T-helper 17 cell (primary cell): ENCODE measurements around the gene SIX4. TPM values are rescaled to one million over a fixed set of nuclear protein-coding genes. Genes with fewer than 3 reads are reported as not detected.
"Not testable (repeated sequence)": the region's sequence is repeated elsewhere in the genome, so short reads cannot be mapped to it uniquely, and the experiment has no call there.

Experiments
- ATAC-seq: fragments of 150-1000 bp; cut with Tn5 transposase; 2 replicates; pipeline ENCODE4 v1.10.0; 2021; ENCODE audit warnings: mild to moderate bottlenecking, moderate library complexity
- DNase-seq, 3 donors: peaks; one replicate each; pipeline versions ENCODE4 v3.0.0 to v3.0.0-alpha.2; 2020 to 2021
- H3K9me3 ChIP-seq: one replicate; pipeline ENCODE4 v1.7.0; 2013; ENCODE audit warnings: low read length, mild to moderate bottlenecking; ENCODE audit not compliant: control insufficient read depth, poor library complexity, severe bottlenecking
- H3K27ac Mint-ChIP-seq: one replicate; pipeline ENCODE4 v1.8.0; 2022; ENCODE audit warnings: mild to moderate bottlenecking, moderate library complexity, mixed read lengths
- H3K27me3 Mint-ChIP-seq: one replicate; pipeline ENCODE4 v1.8.0; 2022; ENCODE audit warnings: mixed read lengths
- H3K36me3 Mint-ChIP-seq: one replicate; pipeline ENCODE4 v1.8.0; 2022; ENCODE audit warnings: low read depth, mixed read lengths
- H3K4me1 Mint-ChIP-seq: one replicate; pipeline ENCODE4 v1.8.0; 2022; ENCODE audit warnings: mild to moderate bottlenecking, mixed read lengths
- H3K4me3 Mint-ChIP-seq: one replicate; pipeline ENCODE4 v1.8.0; 2022; ENCODE audit warnings: mild to moderate bottlenecking, moderate library complexity, mixed read lengths
- total RNA-seq, 4 donors: library from RNA in 2 of 4; stranded (reverse) in 2 of 4; gene quantifications; one replicate each; pipeline ENCODE4 v1.2.3 and lab custom pipeline; 2022 to 2026

Gene SIX4
- total RNA-seq, 2 donors from 2014 or later = not detected

GRCh38 chr14:60735416-60735815, 11.3 kb upstream of the SIX4 start:
- ATAC-seq = no peak
- H3K27me3 Mint-ChIP-seq = peaks cover 18% of the 10 kb centered on the region
- H3K36me3 Mint-ChIP-seq = peaks cover 3% of the 10 kb centered on the region
- peak overlapping the region; percentile 99 for H3K27ac Mint-ChIP-seq
- H3K4me3 Mint-ChIP-seq = peak overlapping the region; percentile 100
- H3K9me3 ChIP-seq = no peaks in the 10 kb centered on the region
- DNase-seq = no peak
- H3K4me1 Mint-ChIP-seq = peaks cover 19% of the 10 kb centered on the region

DNA sequence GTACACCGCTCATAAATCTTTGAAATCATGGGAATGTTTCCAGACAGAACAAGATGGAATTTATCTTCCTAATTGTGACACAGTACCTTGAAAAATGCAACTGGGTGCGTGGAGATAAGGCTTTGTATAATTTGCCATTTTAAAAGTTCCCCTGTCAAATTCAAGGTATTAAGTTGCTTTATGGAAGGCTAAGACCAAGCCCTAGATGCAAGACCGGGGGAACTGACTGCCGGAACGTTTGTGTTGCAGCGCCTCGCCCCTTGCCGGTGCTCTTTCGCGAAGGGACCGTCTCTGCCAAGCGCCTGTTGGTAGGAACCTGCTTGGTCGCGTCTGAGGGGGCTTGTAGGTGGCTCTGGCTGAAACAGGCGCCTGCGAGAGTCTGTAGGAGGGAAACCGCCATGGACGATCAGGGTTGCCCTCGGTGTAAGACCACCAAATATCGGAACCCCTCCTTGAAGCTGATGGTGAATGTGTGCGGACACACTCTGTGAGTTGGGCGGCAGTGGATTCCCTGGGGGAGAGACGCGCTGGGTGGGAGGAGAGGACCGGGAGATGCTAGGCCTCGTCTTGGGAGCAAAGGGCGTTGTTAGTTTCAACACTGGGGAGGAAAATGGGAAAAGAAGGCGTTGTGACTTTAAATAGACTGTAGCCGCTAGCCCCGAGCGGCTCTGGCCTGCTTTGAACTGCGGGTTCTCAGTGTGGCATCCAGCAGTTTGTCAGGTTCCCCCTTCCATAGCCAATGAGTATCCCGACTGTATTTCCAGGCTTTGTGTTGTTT, 10.5 kb upstream of the SIX4 start, which contains the start of gene MNAT1:
MNAT1 (plus strand) TSS at position 297 of the 778 bp plus-strand sequence; CDS start at position 399, 102 bp downstream.
- peak; percentile 41 to 63 (median 43) for DNase-seq
- Mint-ChIP-seq H3K4me3 (peak within 1 kb of the TSS; percentile 100), H3K27ac (peak within 1 kb of the TSS; percentile 99), H3K4me1 (peaks cover 16% of the 10 kb centered on the region), H3K36me3 (peaks cover 3% of the 10 kb centered on the region), H3K27me3 (peaks cover 21% of the 10 kb centered on the region)
- H3K9me3 ChIP-seq = no peaks in the 10 kb centered on the region
- peak; percentile 97 for ATAC-seq

DNA sequence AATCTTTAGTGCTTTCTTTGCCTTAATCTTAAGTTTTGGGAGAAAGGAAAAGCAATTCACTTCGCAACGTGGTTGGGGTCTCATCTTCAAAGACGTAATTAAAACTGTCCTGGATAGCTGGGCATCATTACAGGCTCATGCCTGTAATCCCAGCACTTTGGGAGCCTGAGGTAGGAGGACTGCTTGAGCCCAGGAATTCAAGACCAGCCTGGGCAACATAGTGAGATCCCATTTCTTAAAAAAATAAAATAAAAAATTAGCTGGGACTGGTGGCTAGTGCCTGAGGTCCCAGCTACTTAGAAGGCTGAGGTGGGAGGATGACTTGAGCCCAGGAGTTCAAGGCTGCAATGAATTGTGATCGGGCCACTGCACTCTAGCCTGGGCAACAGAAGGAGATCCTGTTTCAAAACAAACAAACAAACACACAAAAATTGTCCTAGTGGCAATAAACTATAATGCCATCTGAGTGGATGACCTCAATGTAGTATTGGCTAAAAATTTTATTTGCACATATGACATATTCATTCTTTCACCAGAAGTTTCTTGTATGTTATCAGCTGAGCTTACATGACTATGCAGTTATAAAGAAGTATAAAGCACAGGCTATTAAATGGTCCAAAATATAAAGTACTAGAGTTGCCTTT, 8.8 kb upstream of the SIX4 start:
- no peak for ATAC-seq
- H3K9me3 ChIP-seq = no peaks in the 10 kb centered on the region
- no peak for DNase-seq
- peaks cover 38% of the 10 kb centered on the region for H3K27me3 Mint-ChIP-seq
- no peak overlapping the region for H3K27ac Mint-ChIP-seq
- peaks cover 8% of the 10 kb centered on the region for H3K36me3 Mint-ChIP-seq
- no peak overlapping the region for H3K4me3 Mint-ChIP-seq
- peaks cover 12% of the 10 kb centered on the region for H3K4me1 Mint-ChIP-seq

DNA sequence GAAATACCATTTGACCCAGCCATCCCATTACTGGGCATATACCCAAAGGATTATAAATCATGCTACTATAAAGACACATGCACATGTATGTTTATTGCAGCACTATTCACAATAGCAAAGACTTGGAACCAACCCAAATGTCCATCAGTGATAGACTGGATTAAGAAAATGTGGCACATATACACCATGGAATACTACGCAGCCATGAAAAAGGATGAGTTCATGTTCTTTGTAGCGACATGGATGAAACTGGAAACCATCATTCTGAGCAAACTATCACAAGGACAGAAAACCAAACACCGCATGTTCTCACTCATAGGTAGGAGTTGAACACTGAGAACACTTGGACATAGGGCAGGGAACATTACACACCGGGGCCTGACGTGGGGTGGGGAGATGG, 7.1 kb upstream of the SIX4 start:
- not testable (repeated sequence) for DNase-seq, H3K9me3 ChIP-seq, ATAC-seq, H3K36me3 Mint-ChIP-seq, H3K27ac Mint-ChIP-seq, H3K4me3 Mint-ChIP-seq
- Mint-ChIP-seq H3K4me1 (peaks cover 12% of the 10 kb centered on the region), H3K27me3 (peaks cover 51% of the 10 kb centered on the region)

- peaks cover 72% of the 10 kb centered on the region for H3K27me3 Mint-ChIP-seq
- ATAC-seq (peak; percentile 48), DNase-seq (no peak)
- H3K36me3 Mint-ChIP-seq = peaks cover 2% of the 10 kb centered on the region
- no peak overlapping the region for H3K27ac Mint-ChIP-seq
- peaks cover 22% of the 10 kb centered on the region for H3K4me1 Mint-ChIP-seq
- H3K9me3 ChIP-seq = no peaks in the 10 kb centered on the region
- H3K4me3 Mint-ChIP-seq = peak overlapping the region; percentile 91
Observed at GRCh38 chr14:60723116-60723906, 840 bp downstream of the SIX4 start.

- Mint-ChIP-seq H3K4me3 (peak overlapping the region; percentile 91), H3K4me1 (peaks cover 22% of the 10 kb centered on the region), H3K36me3 (peaks cover 2% of the 10 kb centered on the region), H3K27ac (no peak overlapping the region), H3K27me3 (peaks cover 68% of the 10 kb centered on the region)
- DNase-seq (peak in 1 of 3 donors; percentile 14), ATAC-seq (peak; percentile 26)
- H3K9me3 ChIP-seq = no peaks in the 10 kb centered on the region
Observed at GRCh38 chr14:60722357-60723115, 1.6 kb downstream of the SIX4 start.

DNA sequence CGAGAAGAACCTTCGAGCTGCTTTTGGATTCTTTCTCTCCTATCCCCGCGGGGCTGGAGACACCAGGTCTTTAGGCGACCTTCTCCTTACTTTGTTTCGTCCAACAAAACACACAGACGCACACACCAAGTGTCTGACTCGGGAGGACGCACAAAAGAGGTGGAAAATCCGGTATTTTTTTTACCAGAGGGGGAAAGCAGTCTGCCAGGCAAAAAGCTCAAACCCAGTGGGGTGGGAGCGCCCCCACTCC, 2.1 kb downstream of the SIX4 start:
- Mint-ChIP-seq H3K27me3 (peaks cover 62% of the 10 kb centered on the region), H3K4me1 (peaks cover 22% of the 10 kb centered on the region), H3K4me3 (peak overlapping the region; percentile 91), H3K36me3 (peaks cover 2% of the 10 kb centered on the region), H3K27ac (no peak overlapping the region)
- H3K9me3 ChIP-seq = no peaks in the 10 kb centered on the region
- ATAC-seq (no peak), DNase-seq (no peak)

GRCh38 chr14:60721326-60722106, 2.6 kb downstream of the SIX4 start:
- ATAC-seq = peak; percentile 73
- DNase-seq = peak; percentile 23 to 43 (median 29)
- peaks cover 2% of the 10 kb centered on the region for H3K36me3 Mint-ChIP-seq
- H3K9me3 ChIP-seq = no peaks in the 10 kb centered on the region
- H3K4me3 Mint-ChIP-seq = peak overlapping the region; percentile 91
- no peak overlapping the region for H3K27ac Mint-ChIP-seq
- H3K27me3 Mint-ChIP-seq = peaks cover 59% of the 10 kb centered on the region
- peaks cover 22% of the 10 kb centered on the region for H3K4me1 Mint-ChIP-seq

- no peak for DNase-seq
- Mint-ChIP-seq H3K4me3 (peak overlapping the region; percentile 79), H3K27ac (no peak overlapping the region), H3K4me1 (peaks cover 22% of the 10 kb centered on the region), H3K36me3 (peaks cover 2% of the 10 kb centered on the region), H3K27me3 (peaks cover 59% of the 10 kb centered on the region)
- no peaks in the 10 kb centered on the region for H3K9me3 ChIP-seq
- ATAC-seq = no peak
Observed at GRCh38 chr14:60720962-60721325, 3.2 kb downstream of the SIX4 start.

- H3K4me1 Mint-ChIP-seq = peaks cover 22% of the 10 kb centered on the region
- no peaks in the 10 kb centered on the region for H3K9me3 ChIP-seq
- H3K4me3 Mint-ChIP-seq = peak overlapping the region; percentile 79
- ATAC-seq (no peak), DNase-seq (no peak)
- H3K27ac Mint-ChIP-seq = no peak overlapping the region
- H3K36me3 Mint-ChIP-seq = peaks cover 2% of the 10 kb centered on the region
- H3K27me3 Mint-ChIP-seq = peaks cover 55% of the 10 kb centered on the region
Observed at GRCh38 chr14:60720391-60720790, 3.8 kb downstream of the SIX4 start.

GRCh38 chr14:60713513-60713912, 10.6 kb downstream of the SIX4 start:
- H3K9me3 ChIP-seq = no peaks in the 10 kb centered on the region
- H3K36me3 Mint-ChIP-seq = no peaks in the 10 kb centered on the region
- no peaks in the 10 kb centered on the region for H3K4me1 Mint-ChIP-seq
- peaks cover 24% of the 10 kb centered on the region for H3K27me3 Mint-ChIP-seq
- H3K27ac Mint-ChIP-seq = no peak overlapping the region
- no peak for DNase-seq
- no peak for ATAC-seq
- H3K4me3 Mint-ChIP-seq = no peak overlapping the region

GRCh38 chr14:60710494-60710893, 13.7 kb downstream of the SIX4 start:
- no peak overlapping the region for H3K27ac Mint-ChIP-seq
- no peaks in the 10 kb centered on the region for H3K4me1 Mint-ChIP-seq
- no peaks in the 10 kb centered on the region for H3K36me3 Mint-ChIP-seq
- H3K9me3 ChIP-seq = no peaks in the 10 kb centered on the region
- H3K4me3 Mint-ChIP-seq = no peak overlapping the region
- peaks cover 34% of the 10 kb centered on the region for H3K27me3 Mint-ChIP-seq
- DNase-seq (no peak), ATAC-seq (no peak)
